NCI-H128 (cell line): ENCODE data around the gene PEAK1.

ENCODE experiments used
- DNase-seq: peaks from one replicate; lab custom pipeline; 2025; ENCODE audit not compliant: unreplicated experiment; lab: John Stamatoyannopoulos, UW

The PEAK1 gene

GRCh38 chr15:77419836-77420609 is at the start of gene PEAK1:
PEAK1 (minus strand) TSS chr15:77420104; CDS start chr15:77181926, 238,178 bp downstream.
- peak; percentile 92 for DNase-seq

- no peak for DNase-seq
Measured at GRCh38 chr15:77468896-77469295, 49.0 kb upstream of the PEAK1 start.

DNA sequence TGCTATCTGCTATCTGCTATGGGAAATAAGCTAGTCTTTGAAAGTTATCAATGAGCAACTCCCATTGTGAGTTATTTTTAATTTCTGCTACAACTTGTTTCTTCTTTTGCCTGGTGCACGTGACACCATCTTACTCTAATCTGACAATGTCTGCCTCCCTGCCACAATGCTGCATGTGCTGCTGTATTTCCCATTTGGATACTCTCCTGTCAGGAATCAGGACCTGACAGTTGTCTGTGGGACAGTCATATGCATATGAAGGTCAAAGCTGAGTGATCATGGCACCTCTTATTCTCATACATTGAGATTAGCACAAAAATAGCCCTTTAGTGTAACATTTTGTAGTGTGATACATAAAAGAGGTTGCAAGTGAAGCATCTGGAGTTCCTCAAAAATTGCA is 46.6 kb upstream of the PEAK1 start:
- no peak for DNase-seq

DNA sequence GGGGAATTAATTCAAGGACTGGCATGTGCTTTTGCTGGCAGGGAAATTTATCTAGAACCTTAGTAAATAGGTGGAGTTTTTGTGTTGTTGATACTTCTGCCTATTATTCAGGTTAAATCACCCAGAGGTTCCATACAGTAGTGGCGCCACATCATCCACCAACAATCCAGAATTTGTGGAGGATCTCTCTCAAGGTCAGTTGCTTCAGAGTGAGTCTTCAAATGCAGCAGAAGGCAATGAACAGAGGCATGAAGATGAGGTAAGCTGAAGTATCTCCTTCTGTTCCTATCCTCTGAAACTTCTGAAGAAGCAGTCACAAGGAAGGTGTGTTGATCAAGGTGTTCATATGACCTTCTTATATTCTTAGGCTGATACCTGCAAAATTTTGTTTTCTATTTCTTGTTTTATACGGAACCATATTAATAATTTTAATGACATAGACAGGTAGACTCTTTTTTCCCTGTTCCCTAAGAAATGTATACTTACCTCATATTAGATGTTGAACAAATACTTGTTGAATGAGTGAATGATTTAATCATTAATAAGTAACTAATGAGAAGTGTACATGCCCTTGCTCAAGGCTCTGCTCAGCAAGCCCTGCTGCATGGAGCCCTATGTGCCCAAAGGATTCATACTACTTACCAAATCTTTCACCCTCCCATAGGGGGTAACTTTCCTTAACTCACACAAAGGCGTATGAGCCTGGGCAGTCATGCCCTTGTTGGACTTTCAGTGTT is 44.4 kb upstream of the PEAK1 start:
- no peak for DNase-seq

- DNase-seq, result no peak
Measured at GRCh38 chr15:77461486-77461885, 41.6 kb upstream of the PEAK1 start.

- DNase-seq, result no peak
Measured at GRCh38 chr15:77459031-77459430, 39.1 kb upstream of the PEAK1 start.

- no peak for DNase-seq
Measured at GRCh38 chr15:77457905-77458265, 38.0 kb upstream of the PEAK1 start.

- DNase-seq, result no peak
Measured at GRCh38 chr15:77457191-77457904, 37.4 kb upstream of the PEAK1 start.

GRCh38 chr15:77456746-77457145 is 36.8 kb upstream of the PEAK1 start:
- no peak for DNase-seq

GRCh38 chr15:77455696-77456321 is 35.9 kb upstream of the PEAK1 start:
- DNase-seq, result no peak

DNA sequence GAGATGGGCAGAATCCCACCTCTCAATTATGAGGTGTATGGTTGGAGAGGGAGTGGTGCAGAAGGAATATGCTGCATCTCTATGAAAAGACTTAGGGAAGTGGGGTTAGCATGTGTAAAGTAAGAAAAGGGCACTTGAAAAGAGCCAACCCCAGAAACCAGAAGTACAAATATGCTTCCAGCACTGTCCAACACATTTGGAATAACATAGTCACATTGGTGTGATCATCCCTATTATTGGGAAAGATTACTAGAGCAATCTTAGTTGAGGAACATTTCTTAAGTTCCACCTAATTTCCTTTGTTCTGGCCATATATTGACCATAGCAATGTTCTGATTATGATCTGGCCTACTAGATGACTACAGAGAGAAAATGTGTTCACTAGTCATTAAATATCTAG is 35.0 kb upstream of the PEAK1 start:
- no peak for DNase-seq

- no peak for DNase-seq
Measured at GRCh38 chr15:77454265-77454664, 34.4 kb upstream of the PEAK1 start.

DNA sequence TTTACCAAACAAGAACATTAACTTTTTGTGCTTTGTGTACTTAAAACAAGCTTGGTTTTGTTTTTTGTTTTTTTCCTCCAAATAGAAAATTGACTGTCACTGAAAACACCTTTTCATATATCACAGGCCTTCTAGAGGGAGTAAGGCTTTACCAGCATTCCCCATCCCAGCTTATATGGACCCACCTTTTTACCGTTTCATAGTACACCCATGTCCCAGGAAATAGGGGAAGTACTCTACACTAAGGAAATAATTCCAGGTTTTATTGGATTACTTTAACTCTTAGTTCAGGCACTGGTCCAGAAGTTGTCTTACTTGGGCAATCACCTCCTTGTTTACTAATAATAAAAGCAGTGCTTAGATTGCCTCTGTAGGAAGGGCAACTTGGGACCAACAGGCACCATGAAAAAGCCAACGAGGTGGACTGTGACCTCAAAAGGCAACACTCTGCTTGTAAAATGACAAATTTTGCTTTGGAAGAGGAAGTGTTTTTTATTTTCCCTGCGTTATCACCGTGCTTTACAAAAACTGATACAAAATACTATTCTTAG is 27.0 kb upstream of the PEAK1 start:
- no peak for DNase-seq

GRCh38 chr15:77440378-77440999 is 20.6 kb upstream of the PEAK1 start:
- DNase-seq, result no peak

GRCh38 chr15:77437264-77437663 is 17.4 kb upstream of the PEAK1 start:
- no peak for DNase-seq

- no peak for DNase-seq
Measured at GRCh38 chr15:77436822-77437221, 16.9 kb upstream of the PEAK1 start.

DNA sequence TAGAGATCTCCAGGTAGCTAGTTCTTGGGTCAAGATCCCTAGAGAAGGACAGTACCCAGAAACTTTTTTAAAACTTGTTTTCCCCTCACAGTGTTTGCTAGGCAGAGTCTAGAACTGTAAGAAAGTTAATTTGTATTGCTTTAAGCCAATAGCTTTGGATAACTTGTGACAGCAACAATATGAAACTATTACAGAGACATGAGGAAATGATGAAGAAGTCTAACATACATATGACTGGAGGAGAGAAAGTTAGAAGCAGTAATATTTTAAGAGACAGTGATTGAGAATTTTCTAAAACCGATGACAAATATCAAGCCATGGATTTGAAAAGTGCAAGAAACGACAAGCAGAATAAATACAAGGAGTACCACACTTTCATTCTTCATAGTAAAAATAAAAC is 10.7 kb upstream of the PEAK1 start:
- DNase-seq, result no peak

DNA sequence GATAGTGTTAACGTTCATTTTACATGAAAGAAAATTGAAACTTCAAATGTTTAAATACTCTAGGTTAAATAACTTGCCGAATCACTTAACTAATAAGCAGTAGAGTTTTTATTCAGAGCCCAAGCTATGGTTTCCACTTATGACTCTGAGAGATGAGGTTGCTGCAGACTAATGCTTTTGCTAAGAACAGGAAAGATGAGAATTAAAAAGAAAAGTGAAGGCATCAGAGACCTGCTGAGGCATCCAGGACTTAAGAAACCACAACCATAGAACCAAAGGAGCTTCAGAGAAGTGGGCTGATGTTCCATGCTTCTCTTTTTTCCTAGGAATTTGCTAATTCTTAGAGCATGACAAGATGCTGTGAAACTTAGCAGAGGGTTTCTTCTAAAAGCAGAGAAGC is 10.3 kb upstream of the PEAK1 start:
- DNase-seq, result no peak

DNA sequence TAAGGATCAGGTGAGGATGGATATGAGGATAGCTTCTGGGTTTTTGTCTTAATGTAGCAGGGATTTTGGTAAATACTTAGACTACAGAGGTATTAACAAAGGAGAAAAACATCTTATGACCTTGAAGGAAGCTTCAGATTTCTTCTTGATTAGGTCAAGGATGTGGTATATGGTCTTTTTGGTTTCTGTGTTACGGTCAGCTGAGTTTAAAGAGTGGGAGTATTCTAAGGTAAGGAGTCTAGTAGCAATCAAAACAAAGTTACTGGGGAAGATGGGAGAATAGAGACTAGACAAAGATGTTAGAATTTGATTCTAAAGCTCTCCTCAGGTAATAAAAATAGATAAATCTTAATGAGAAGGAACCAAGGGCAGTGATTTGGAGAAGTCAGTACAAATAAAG is 7.0 kb upstream of the PEAK1 start:
- no peak for DNase-seq

DNA sequence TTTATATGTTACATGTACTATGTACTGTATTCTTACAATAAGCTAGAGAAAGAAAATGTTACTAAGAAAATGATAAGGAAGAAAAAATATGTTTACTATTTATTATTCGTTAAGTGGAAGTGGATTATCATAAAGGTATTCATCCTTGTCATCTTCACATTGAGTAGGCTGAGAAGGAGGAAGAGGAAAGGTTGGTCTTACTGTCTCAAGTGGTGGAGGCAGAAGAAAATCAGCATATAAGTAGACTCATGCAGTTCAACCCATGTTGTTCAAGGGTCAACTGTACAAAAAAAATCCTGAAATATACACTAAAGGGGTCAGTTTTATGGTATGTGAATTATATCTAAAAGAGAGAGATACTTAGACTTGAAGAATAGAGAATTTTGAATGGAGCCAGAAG is 6.5 kb upstream of the PEAK1 start:
- DNase-seq, result no peak

- no peak for DNase-seq
Measured at GRCh38 chr15:77425104-77425503, 5.2 kb upstream of the PEAK1 start.
